Hepatocyte (in vitro differentiated cells): ENCODE data around the gene TTC31.

Experiments
- EZH2 ChIP-seq: fragments of 200-600 bp; sonication (generic); IDR thresholded peaks from 2 replicates; pipeline ENCODE4 v1.6.1; 2016; ENCODE audit warnings: antibody characterized with exemption, mild to moderate bottlenecking, borderline replicate concordance
- TF ChIP-seq, protein P1 (sequence below): fragments of 200-600 bp; sonication (generic); IDR thresholded peaks from 2 replicates; pipeline ENCODE4 v1.5.1; 2016; ENCODE audit warnings: antibody characterized with exemption, mild to moderate bottlenecking; ENCODE audit not compliant: poor library complexity

DNA sequence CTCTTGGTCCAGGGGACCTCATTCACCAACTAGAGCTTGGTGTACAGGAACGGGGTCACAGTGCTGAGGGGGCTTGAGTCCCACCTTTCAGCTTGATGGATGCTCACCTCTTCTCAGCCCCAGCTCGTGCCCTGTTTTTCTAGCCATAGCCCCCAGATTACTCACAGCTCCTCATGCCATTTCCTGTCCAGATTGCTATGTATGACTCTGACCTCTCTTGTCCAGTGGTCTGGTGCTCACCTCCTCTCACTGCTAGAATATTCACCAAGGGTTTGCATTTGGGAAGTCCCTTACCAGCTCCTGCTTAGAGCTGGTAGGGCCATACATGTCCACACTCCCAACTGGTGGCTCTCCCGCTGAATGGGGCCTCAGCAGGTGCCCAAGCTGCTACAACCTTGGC, 10.7 kb downstream of the TTC31 start:
- TF ChIP-seq, protein P1, sequence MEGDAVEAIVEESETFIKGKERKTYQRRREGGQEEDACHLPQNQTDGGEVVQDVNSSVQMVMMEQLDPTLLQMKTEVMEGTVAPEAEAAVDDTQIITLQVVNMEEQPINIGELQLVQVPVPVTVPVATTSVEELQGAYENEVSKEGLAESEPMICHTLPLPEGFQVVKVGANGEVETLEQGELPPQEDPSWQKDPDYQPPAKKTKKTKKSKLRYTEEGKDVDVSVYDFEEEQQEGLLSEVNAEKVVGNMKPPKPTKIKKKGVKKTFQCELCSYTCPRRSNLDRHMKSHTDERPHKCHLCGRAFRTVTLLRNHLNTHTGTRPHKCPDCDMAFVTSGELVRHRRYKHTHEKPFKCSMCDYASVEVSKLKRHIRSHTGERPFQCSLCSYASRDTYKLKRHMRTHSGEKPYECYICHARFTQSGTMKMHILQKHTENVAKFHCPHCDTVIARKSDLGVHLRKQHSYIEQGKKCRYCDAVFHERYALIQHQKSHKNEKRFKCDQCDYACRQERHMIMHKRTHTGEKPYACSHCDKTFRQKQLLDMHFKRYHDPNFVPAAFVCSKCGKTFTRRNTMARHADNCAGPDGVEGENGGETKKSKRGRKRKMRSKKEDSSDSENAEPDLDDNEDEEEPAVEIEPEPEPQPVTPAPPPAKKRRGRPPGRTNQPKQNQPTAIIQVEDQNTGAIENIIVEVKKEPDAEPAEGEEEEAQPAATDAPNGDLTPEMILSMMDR: no peak
- no peak for TF ChIP-seq EZH2
